ENCODE results near the gene NPVF.
A peak's percentile ranks its signal among the peaks of the same experiment; 100 is the strongest.

Gene NPVF

DNA sequence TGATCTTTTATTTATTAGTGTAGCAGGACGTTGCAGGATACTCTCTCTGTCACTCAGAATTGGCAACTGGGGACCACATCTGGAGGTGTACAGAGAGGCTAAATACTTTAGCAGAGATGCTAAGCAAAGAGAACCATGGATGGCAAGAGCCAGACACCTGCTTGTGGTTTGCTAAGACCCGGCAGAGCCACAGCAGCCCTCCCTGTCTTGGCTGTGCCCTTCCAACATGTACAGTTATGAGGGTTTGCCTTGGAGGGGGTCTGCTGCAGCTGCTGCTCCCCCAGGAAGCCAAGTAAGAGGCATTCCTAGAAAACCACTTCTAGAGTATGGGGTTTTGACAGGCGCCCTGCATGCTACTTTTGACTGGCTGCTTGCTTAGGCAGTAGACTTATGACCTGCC lies 5.1 kb downstream of the NPVF start:
- no peak for DNase-seq

DNA sequence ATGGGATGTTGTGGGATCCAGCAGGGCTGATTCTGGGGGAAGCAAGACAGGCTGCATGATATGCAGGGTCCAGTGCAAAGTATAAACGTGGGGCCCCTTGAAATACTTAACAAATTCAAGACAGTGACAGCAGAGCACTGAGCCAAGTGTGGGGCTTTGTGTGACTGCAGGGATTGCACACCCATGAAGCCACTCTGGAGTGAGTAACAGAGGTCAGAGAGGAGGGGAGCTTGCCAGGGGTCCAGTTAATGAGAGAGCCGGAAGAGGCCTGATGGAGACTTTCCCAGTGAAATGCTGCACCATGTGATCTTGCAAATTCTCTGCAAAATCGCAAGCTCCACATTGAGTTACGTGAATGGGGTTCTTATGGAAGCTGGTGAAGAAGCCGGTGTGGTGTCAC lies 5.6 kb downstream of the NPVF start:
- DNase-seq, result no peak

DNA sequence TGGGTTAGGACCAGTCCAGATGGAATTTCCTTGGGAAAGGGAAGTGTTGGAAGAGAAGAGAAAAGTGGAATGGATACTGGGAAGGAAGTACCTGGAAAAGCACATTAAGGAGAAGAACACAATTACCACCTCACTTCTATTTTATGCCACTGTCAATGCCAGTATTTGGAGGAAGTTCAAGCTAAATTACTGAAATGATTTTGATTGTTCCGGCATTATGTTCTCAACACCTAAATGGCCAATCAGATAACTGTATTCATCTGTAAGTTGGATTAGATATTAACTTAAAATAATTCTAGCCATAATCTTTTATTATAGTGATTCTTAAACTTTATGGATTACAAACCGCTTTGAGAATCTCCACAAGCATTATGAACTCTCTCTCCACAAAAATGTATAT lies 7.3 kb downstream of the NPVF start:
- DNase-seq, result no peak

DNA sequence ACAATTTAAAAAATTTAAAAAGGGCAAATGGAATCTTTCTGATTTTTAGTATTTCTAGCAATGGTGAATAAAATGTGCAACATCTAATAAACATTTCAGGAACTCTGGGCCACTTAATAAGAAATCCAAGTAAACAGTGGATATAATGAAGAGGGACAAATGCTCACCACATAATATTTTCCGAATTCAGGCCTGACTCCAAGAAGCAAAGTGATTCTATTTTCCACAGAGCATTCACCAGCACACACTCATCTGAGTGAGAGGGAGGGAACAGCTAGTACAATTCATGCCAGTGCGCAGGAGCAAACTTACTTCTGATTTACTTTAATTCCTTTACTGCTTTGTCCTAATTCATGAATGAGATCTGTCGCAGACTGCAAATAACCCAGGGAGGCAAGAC lies 10.1 kb downstream of the NPVF start:
- DNase-seq, result no peak

DNA sequence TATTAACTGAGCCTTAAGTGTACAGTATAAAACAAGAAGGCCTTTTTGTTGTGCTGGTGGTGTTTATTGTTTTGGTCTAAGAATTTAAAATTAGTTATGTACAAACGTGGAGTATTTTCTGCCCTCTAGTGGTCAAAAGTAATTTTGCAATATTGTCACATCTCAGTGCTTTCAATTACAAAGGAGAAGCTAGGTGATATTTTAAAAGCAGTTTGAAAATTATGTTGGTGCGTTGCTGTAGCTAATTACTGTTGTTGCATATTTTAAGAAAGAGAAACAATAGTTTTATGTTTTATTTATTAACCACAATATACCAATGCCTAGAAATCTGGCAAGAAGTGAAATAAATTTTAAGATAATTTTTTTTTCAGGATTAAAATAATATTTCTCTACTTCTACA lies 11.4 kb downstream of the NPVF start:
- DNase-seq, result peak; percentile 82

DNA sequence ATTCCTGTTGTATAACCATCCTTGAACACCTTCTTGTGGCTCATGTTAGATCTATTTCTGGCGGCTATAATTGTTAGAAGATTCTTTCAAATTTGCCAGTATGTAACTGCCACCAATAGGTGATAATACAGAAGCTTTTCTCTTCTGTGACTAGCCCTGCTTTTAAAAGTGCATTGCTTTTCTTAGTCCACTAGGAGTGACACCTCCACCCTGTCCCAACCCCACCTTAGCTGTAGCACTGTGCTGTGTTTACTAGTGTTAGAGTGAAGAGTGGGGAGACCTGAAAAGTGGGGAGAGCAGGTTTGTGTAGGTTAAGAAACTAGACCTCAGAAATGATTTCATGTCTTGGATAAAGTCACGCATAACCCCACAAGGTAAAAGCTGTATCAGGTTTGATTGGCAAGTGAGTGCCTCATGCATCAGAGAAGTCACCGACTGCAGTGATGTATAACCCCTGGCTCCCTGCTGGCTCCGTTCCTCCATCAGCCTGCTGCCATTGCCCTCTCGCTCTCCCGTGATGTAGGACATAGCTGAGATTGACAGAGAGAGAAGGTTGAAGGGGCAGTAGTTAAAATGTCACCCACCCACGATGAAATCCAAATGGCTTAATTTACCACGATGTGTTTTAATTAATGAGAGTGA lies 12.5 kb downstream of the NPVF start:
- DNase-seq, result peak; percentile 22

DNA sequence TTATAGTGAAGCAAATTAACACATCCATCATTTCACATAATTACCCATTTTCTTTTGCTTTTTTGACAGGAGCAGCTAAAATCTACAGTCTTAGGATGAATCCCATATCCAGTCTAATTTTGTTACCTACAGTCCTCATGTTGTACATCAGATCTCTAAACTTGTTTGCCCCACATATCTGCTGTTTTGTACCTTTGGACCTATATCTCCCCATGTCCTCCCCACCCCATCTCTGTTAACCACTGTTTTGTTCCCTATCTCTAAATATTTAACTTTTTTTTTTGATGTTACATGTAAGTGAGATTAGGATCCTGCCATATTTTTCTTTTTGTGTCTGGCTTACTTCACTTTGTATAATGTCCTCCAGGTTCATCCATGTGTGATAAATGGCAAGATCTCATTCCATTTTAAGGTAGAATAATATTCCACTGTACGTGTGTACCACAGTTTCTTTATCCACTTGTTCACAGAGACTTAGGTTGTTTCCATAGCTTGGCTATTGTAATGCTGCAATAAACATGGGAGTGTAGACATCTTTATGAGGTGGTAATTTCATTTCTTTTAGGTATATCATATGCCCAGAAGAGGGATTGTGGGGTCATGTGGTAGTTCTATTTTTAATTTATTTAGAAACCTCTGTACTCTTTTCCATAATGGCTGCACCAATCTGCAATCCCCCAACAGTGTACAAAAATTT lies 19.6 kb downstream of the NPVF start:
- no peak for DNase-seq

DNA sequence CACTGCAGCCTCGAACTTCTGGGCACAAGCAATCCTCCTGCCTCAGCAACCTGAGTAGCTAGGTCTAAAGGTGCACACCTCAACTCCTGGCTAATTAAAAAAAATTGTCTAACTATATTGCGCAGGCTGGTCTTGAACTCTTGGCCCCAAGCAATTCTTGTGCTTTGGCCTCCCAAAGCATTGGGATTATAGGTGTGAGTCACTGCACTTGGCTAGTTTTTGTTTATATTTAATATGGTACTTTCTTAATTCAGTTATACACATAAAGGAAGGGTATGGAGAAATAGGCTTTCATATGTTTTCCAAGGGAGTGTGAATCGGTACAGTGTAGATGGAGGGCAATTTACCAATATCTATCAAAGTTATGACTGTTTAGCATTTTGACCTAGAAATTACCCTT lies 20.4 kb downstream of the NPVF start:
- DNase-seq, result no peak

DNA sequence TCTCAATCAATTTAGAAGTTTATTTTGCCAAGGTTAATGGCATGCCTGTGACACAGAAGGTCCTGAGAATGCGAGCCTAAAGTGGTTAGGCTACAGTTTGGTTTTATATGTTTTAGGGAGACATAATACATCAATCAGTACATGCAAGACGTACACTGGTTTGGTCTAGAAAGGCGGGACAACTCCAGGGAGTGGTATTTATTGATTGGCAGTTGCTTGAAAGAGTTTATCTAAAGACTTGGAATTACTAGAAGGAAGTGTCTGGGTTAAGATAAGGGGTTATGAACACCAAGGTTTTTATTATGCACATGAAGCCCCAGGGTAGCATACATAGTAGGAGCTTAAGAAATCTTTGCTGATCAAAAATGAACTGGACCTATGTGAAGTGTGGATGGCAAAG lies 21.5 kb downstream of the NPVF start:
- DNase-seq, result no peak

DNA sequence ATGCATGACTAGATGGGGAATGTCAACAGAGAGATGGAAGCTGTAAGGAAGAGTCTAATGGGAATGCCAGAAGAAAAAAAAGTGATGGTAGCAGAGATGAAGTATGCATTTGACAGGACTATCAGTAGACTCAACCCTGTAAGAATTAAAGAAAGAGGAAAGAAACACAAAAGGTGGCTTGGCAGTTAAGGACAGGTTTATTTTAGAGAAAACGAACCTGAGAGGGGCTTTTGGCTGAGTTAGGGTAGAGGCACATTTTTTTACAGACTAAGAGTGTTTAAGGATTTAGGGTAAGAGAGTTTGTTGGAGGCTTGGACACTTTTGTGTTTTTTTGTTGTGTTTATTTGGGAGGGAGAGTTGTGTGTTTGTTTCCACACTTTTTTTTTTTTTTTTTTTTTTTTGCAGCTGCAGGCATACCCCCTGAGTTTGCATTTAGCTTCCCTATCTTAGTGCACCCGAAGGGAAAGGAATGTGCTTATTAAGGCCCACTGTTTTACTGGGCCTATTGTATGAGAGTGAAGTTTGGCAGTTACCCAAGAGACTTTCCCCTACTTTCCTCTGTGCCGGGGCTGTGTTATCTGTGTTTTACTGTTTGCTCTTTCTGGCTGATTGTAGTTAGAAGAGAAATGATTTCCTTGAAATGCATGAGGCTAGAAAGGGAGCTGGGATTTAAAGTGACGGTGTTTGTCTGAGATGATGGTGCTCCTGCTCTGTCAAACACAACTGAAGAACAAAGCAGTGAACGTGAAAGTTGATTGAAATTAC lies 32.0 kb downstream of the NPVF start:
- DNase-seq, result no peak

DNA sequence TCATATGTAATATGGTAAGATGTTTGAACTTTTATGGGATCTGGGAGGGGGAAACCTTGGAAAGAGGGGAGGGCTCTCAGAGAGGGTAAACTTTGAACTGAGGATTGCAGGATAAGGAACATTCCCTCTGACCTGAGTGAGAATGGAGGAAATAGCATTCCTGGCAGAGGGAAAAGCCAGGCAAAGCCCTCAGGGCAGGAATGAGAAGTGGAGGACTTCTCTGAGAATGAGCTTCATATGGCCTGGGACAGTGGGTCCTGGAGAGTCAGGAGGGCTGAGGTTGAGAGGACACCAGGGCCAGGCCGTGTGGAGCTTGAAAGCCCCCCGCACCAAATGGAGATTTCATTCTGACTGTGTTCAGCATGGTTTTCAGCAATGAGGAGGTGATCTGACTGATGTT lies 34.2 kb downstream of the NPVF start:
- no peak for DNase-seq

DNA sequence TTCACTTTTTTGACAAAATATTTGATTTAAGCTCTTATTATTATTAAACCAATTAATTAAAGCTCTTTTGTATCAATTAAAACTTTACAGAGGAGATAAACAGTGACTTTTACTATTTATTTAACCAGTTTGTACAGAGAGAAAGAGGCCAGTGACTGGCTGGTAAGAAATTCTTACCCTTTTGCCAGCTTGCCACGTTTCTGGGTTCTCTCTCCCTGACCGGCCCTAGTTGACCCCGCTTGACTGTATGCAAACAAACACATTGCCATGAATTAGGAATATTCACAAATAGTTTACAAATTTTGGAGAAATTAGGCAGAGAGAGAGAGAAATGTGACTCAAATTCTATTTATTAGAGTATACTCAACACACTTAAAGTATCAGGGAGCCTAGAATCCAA lies 36.2 kb downstream of the NPVF start:
- no peak for DNase-seq

DNA sequence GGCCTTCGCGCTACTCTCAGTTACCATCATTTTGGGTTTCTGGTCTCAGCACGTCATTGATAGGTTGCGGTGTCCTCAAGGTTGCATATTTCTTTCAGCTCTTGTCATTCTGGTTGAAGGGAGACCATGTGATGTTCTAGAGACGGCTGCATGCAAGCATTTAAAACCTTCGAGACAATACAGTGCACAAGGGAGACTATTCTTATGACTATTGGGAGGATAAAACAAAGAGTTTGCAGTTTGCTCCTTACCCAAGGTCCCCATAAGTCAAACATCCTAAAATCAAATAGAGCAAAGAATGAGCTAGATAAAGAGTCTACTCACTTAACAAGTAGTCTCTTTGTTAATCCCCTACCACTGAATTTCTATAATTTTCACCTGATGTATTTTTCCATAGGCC lies 39.1 kb downstream of the NPVF start:
- no peak for DNase-seq

DNA sequence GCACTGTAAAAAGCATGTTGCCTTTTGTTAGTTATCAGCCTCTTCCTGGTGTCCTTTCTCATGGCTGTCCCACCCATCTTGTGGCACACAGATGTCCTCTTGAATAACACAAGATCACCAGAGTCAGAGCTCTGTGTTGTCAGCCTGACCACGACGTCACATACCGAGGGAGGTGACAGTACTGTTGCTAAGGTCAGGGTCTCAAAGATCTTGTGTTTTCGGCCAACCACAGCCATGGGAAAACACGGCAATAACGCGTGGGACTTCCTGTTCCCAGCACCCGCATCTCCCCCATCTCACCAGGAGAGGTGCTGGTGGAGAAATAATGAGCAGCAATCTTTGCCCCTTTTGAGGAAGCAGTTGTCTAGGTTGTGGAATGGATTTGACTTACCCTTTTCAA lies 40.4 kb downstream of the NPVF start:
- DNase-seq, result no peak

DNA sequence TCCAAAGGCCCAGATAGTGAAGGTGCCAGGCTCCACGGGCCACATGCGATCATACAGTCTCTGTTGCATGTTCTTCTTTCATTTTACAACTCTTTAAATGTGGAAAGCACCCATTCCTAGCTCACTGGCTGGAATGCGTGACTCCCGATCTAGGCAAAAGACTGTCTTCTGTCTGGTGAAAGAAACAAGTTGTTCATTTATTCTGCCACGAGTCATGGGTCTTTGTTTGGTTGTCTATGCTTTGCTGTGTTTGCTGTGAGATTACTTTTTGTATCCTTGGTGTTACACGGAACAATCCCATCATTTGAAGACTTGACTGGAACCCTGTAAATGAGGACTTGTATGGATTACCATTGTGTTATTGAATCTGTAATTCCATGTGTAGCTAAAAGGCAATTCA lies 41.9 kb downstream of the NPVF start:
- no peak for DNase-seq

DNA sequence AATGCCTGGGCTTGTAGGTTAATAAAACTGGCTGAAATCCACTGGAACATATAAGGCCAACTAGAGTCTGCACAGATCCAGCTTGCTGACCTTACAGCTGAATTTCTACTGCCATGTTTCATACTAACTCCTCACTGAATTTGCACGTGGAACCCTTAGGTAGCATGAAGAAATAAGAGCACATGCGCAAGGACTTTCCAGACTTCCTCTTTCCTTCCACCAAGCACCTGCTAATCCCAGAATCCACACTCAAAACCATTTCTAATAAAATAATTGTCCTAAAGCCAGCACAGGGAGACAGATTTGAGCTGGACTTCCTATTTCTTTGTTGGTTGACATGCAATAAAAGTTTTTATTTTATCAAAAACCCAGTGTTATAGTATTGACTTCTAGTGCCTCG lies 46.8 kb downstream of the NPVF start:
- no peak for DNase-seq

DNA sequence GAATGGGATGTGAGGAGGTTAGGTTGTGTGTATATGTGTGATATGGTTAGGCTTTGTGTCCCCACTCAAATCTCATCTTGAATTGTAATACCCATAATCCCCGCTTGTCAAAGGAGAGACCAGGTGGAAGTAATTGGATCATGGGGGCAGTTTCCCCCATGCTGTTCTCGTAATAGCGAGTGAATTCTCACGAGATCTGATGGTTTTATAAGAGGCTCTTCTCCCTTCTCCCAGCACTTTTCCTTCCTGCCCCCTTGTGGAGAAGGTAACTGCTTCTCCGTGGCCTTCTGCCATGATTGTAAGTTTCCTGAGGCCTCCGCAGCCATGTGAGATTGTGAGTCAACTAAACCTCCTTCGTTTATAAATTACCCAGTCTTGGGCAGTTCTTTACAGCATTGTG lies 47.3 kb downstream of the NPVF start:
- peak; percentile 58 for DNase-seq

DNA sequence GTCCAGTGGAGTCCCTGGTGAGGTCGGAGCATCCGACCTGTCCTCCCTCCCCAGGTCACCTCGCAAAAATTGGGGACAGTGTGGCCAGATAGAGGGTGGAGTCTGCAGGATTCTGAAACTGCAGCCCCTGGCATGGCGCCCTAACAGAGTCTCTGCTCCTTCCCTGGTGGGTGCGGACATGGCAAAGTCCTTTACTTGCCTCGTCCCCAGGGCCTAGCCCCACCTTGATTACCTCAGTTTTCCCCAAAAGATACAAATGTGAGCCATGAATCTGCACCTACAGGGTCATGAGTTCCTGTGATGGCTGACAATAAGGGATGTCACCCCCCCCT lies 47.7 kb downstream of the NPVF start:
- DNase-seq, result no peak

DNA sequence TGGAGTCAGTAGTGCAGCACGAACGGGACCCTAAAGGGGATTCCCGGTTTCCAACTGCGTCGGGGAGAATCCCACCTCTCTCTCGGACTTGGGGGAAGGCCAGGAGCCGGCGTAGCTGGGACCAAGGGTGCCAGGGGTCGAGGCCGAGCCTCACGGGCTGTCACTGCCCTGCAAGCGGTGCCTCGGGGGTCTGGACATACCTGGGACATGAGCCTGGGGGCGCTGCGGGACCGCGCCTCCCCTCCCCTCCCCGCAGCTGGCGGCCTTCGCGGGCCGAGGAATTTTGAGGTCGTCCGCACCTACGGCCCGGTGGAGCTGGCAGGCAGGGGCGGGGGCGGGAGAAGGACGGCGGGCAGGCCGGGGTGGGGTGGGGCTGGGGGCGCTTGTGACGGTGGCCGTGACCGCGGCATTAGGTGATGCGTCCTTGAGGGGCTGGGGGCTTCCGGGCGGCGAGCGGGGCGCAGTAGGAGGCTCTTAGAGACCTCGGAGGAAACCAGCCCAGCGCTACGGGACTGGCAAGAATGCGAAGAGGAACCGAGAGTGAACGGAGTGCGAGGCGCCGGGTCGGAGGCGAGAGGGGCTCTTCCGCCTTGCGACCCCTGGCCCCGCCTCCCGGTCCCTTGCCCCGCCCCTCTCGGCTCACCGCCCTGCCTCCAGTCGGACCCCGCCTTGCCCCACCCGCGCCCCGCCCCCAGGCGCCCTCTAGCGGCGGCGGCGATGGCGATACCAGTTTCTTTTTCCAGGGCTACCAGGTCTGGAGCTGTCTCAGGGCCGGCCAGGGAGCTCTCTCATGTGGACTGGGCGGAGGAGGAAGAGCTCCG lies 48.3 kb downstream of the NPVF start:
- peak; percentile 95 for DNase-seq

DNA sequence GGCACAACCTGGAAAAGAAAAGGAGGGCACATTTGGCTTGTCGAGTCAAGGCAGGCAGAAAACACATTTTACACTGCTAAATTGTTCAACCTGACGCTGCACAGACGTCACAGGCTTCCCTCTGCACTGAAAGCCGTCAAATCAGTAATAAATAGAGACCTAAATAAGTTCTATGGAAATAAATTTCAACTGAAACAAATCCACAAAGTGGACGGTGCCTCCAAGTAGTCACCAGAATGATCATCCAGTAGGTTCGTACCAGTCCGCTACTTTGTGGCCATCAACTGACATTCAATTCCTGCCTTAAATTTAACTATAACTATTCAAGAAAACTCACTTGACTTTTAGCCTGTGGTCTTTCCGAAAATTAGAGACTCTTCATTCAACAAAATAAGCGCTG lies 49.0 kb downstream of the NPVF start:
- DNase-seq, result no peak

All from NCI-H82 (cell line).